Bronchial epithelial cell (primary cell): ENCODE measurements around the gene UCN2. TPM values are rescaled to one million over a fixed set of nuclear protein-coding genes. Genes with fewer than 3 reads are reported as not detected.

Experiments used
- DNase-seq: peaks from one replicate; pipeline ENCODE4 v3.0.0-alpha.2; 2010; ENCODE audit warnings: low read depth
- FAIRE-seq: peaks from 2 replicates; lab custom pipeline; 2011; peaks lifted over from hg19 to GRCh38; lab: Jason Lieb, UNC
- H3K27me3 ChIP-seq: 2 replicates; pipeline ENCODE4 v1.5.1; 2011; ENCODE audit warnings: low read length; ENCODE audit not compliant: control insufficient read depth, insufficient read depth
- H3K36me3 ChIP-seq: 2 replicates; pipeline ENCODE4 v1.5.1; 2011; ENCODE audit warnings: low read length; ENCODE audit not compliant: control insufficient read depth, insufficient read depth
- H3K4me3 ChIP-seq: 2 replicates; pipeline ENCODE4 v1.5.1; 2011; ENCODE audit warnings: mild to moderate bottlenecking, low read depth, low read length, control low read depth
- total RNA-seq: library from RNA; depleted of rRNA; stranded (reverse); fragments of >200 nt; gene quantifications from 2 replicates; pipeline ENCODE4 v1.2.1, GENCODE V29; 2014
- TF ChIP-seq, protein P1 (sequence below): IDR thresholded peaks from 2 replicates; pipeline ENCODE4 v1.5.1; 2011; ENCODE audit warnings: mild to moderate bottlenecking, moderate library complexity, low read length, control low read depth, inconsistent platforms; ENCODE audit not compliant: insufficient read depth, severe bottlenecking

UCN2 gene
- total RNA-seq, 1 donor from 2014 or later = 12.9 TPM

DNA sequence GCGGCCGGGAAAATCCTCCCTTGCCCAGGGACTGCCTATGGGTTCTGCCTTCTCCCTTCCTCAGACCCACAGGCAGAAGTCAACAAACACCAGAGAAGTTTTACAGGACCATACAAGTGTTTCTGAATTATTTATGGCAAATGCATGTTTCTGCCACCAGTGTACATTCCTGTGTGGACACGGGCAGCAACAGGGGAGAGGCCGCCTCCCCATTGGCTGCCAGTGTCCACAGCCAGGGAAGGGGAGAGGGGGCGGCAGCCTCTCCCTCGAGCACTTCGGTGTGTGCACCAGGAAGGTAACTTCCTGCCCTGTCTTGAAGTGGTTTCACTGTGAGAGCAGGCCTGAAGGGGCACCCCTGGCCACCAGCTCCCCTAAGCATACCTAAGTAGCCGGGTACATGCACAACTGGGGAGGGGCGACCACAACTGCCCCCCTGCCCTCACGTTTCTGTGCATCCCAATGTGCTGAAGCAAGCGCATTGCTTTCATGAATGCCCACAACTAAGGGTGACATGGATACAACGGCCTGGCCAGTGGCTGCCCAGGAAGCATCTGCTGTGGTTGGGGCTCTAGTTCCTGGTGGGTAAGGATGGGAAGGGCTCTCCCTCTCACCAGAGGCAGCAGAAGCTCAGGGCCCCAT lies 44.8 kb downstream of the UCN2 start:
- no peak for DNase-seq
- TF ChIP-seq, protein P1, sequence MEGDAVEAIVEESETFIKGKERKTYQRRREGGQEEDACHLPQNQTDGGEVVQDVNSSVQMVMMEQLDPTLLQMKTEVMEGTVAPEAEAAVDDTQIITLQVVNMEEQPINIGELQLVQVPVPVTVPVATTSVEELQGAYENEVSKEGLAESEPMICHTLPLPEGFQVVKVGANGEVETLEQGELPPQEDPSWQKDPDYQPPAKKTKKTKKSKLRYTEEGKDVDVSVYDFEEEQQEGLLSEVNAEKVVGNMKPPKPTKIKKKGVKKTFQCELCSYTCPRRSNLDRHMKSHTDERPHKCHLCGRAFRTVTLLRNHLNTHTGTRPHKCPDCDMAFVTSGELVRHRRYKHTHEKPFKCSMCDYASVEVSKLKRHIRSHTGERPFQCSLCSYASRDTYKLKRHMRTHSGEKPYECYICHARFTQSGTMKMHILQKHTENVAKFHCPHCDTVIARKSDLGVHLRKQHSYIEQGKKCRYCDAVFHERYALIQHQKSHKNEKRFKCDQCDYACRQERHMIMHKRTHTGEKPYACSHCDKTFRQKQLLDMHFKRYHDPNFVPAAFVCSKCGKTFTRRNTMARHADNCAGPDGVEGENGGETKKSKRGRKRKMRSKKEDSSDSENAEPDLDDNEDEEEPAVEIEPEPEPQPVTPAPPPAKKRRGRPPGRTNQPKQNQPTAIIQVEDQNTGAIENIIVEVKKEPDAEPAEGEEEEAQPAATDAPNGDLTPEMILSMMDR = no peak
- FAIRE-seq = no peak
- no peaks in the 10 kb centered on the region for H3K27me3 ChIP-seq
- H3K4me3 ChIP-seq = no peak overlapping the region
- H3K36me3 ChIP-seq = peaks cover 26% of the 10 kb centered on the region

DNA sequence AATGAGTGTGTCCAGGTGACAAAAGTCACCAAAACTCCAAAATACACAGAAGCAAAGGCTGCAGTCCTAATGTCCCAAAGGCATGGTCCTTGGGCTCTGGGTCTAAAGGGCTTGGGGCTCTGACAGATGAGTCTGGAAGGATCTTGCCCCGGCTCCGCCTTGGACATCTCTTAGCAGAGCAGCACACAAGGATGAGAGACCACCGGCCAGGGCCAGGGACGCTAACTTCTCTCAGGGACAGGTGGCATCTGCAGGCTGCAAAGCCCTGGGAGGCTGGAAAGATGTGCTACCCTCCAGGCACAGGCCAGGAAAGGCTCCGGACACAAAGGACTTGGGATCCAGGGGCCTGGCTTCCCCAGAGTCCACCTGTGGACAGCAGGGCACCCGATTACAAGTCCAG lies 45.5 kb downstream of the UCN2 start:
- Histone ChIP-seq H3K27me3 (no peaks in the 10 kb centered on the region), H3K36me3 (peaks cover 22% of the 10 kb centered on the region), H3K4me3 (no peak overlapping the region)
- no peak for DNase-seq
- TF ChIP-seq, protein P1 = no peak
- no peak for FAIRE-seq

DNA sequence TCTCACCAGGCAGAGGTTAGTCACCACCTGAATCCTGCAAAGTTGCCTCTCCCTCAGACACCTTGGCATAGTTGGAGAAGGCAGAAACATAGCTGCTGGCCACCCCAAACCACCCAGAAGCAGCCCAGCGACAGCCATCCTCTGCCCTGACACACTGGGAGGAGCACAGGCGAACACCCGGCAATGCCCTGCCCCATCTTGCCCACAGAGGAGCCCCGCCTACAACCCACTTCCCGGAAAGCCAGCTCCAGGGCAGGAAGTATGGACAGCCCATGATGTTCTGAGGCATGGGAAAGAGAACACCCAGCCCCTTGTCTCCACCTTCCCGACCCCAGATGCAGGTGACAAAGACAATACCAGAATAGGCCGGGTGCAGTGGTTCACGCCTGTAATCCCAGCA lies 47.0 kb downstream of the UCN2 start:
- TF ChIP-seq, protein P1 = no peak
- H3K36me3 ChIP-seq = peaks cover 18% of the 10 kb centered on the region
- DNase-seq = no peak
- no peaks in the 10 kb centered on the region for H3K27me3 ChIP-seq
- no peak overlapping the region for H3K4me3 ChIP-seq
- no peak for FAIRE-seq

DNA sequence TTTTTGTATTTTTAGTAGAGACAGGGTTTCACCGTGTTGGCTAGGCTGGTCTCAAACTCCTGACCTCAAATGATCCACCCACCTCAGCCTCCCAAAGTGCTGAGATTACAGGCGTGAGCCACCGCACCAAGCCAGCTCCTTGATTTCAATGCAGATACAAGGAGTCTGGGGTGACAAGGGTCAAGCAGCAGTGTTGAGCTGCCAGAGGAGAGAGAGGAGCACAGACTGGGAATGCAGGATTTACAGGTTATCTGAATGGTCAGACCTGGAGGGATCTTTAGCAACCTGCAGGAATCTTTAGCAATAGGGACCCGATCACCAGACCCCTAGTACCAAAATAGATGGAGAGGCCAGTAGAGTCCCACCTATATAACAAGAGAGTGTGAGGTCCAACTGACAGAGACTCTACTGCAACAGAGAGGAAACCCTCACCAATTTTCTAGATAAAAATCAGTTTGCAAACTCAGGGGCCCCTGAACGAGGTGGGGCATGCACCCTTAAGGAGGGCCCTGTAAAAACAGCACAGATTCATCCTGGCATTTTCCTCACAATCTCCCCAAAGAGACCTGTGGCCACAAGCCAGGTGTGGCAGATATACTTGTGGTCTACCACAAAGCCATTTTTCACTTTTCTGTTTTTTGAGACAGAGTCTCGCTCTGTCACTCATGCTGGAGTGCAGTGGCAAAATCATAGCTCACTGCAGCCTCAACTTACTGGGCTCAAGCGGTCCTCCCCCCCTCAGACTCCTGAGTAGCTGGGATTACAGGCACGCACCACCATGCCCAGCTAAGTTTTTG lies 49.0 kb downstream of the UCN2 start:
- no peak for FAIRE-seq
- no peak for DNase-seq
- Histone ChIP-seq H3K4me3 (no peak overlapping the region), H3K27me3 (no peaks in the 10 kb centered on the region), H3K36me3 (peaks cover 7% of the 10 kb centered on the region)
- TF ChIP-seq, protein P1 = no peak

Other genes with a start within 250 kb of the UCN2 start
- gene SPINK8, start 230.1 kb downstream of the UCN2 start, total RNA-seq = not detected in 2 replicates
- gene FBXW12, start 191.6 kb downstream of the UCN2 start, total RNA-seq = not detected in 2 replicates
- 63.7 and 90.4 TPM in 2 replicates for gene PLXNB1, start 133.7 kb downstream of the UCN2 start, total RNA-seq
- 48.4 and 55.3 TPM in 2 replicates for gene CCDC51, start 123.7 kb downstream of the UCN2 start, total RNA-seq
- gene TMA7, start 123.5 kb downstream of the UCN2 start, total RNA-seq = 190 and 360 TPM in 2 replicates
- 4.1 and 5.5 TPM in 2 replicates for gene ATRIP, start 117.0 kb downstream of the UCN2 start, total RNA-seq
- 87.1 and 131 TPM in 2 replicates for gene SHISA5, start 59.6 kb downstream of the UCN2 start, total RNA-seq
- 18.2 and 20.2 TPM in 2 replicates for gene PFKFB4, start 7.0 kb downstream of the UCN2 start, total RNA-seq
- gene COL7A1, start 31.5 kb upstream of the UCN2 start, total RNA-seq = 147 and 173 TPM in 2 replicates
- gene UQCRC1, start 45.9 kb upstream of the UCN2 start, total RNA-seq = 473 and 946 TPM in 2 replicates
- not detected in 2 replicates for gene TMEM89, start 58.0 kb upstream of the UCN2 start, total RNA-seq
- gene SLC26A6, start 71.7 kb upstream of the UCN2 start, total RNA-seq = 33.8 and 45.8 TPM in 2 replicates
- gene CELSR3, start 99.1 kb upstream of the UCN2 start, total RNA-seq = 1.0 and 1.1 TPM in 2 replicates
- gene NCKIPSD, start 122.1 kb upstream of the UCN2 start, total RNA-seq = 10.5 and 14.3 TPM in 2 replicates
- gene IP6K2, start 153.4 kb upstream of the UCN2 start, total RNA-seq = 37.4 and 53.8 TPM in 2 replicates